GM18517 (cell line): Measurements from ENCODE around the gene HOOK2.
"Not testable (repeated sequence)": the region's sequence is repeated elsewhere in the genome, so short reads cannot be mapped to it uniquely, and the experiment has no call there.

ENCODE experiments used
- ATAC-seq: cut with Tn5 transposase; IDR thresholded peaks from one replicate; pipeline ENCODE4 v1.9.1; 2021; ENCODE audit warnings: mild to moderate bottlenecking, moderate library complexity; ENCODE audit not compliant: unreplicated experiment

HOOK2 gene

DNA sequence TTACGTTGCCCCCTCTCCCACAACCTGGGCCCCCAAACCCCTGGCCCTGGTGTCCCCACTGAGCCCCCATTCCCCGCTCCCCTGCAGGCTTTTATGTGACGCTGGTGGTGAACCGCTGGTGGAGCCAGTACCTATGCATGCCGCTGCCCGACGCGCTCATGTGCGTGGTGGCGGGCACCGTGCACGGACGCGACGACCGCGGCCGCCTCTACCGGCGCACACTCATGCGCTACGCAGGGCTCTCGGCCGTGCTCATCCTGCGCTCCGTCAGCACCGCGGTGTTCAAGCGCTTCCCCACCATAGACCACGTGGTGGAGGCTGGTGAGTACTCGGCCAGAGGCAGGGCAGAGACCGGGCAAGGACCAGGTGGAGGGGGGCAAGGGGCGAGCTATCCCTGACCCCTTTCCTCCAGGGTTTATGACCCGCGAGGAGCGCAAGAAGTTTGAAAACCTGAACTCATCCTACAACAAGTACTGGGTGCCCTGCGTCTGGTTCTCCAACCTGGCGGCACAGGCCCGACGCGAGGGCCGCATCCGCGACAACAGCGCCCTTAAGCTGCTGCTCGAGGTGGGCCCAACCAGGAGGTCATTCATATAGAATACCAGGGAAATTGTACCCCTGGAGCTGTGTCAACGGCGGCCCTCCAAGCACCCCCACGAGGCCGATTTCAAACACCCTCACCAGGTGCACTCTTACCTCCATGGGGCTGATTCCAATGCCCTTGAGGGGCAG lies 20.7 kb downstream of the HOOK2 start:
- no peak for ATAC-seq

DNA sequence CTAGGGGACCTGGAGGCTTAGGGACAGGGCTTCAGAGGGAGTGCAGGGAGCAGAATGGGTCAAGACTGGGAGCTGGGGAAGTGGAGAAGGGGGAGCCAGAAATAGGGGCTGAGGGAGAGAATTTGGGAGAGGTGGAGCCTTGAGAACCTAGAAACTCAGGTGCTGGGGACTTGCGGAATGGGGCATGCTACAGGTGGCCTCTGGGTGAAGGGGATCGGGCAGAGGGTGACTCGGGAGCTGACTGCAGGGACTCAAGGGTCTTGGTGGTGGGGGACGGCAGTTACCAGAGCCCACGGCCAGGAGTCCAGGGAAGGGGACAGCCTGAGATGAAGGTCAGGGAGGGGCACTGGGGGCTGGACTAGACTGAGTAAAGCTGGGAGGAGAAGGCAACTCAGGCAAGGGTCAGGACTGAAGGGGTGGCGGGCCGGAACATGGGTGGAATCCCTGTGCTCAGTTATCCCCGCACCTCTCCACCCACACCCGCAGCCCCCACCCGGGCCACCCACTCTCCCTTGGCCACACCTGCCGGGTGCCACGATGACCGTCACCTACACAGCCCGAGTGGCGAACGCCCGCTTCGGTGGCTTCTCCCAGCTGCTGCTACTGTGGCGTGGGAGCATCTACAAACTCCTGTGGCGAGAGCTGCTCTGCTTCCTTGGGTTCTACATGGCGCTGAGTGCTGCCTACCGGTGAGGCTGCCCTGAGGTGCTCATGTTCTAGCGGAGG lies 23.1 kb downstream of the HOOK2 start:
- ATAC-seq: no peak

DNA sequence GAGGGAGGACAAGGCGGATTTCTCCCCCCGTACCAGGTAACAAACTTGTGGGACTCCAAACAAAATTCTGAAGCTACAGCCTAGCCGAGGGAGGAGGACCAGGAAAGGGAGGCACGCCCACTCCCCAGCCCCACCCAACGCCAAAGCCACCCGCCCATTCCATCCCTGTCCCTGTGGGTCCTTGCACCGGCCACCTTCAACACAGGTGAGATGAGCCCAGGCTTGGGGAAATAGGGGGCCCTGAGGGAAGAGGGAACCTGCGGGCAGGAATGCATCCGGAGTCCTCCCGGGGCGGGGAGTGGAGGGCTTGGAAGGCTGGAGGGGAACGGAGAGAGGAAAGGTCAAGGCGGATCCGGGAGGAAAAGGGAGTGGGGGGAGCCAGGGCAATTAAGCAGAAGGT lies 23.7 kb downstream of the HOOK2 start, which contains the start of gene BEST2:
TSS of gene BEST2 (plus strand) at position 157 of the 400 bp plus-strand sequence. CDS start 802 bp downstream, outside the sequence.
- no peak for ATAC-seq

DNA sequence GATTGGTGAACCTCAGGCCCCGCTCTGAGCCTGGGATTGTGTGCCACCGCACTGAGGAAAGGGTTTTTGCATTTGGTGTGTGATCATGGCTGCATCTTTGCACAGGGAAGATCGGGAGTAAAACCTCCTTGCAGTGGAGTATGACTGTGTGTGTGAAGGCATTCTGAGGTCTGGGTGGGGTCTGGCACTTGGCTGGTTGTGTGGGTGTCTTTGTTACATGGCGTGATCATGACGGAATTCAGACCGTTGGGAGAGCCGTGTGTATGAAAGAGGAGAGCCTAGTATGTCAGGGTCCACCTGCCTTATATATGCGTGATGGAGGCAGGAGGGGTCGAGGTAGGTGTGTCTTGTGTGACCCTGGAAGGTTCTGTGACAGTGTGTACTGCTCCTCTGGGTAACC lies 24.5 kb downstream of the HOOK2 start:
- ATAC-seq: no peak

DNA sequence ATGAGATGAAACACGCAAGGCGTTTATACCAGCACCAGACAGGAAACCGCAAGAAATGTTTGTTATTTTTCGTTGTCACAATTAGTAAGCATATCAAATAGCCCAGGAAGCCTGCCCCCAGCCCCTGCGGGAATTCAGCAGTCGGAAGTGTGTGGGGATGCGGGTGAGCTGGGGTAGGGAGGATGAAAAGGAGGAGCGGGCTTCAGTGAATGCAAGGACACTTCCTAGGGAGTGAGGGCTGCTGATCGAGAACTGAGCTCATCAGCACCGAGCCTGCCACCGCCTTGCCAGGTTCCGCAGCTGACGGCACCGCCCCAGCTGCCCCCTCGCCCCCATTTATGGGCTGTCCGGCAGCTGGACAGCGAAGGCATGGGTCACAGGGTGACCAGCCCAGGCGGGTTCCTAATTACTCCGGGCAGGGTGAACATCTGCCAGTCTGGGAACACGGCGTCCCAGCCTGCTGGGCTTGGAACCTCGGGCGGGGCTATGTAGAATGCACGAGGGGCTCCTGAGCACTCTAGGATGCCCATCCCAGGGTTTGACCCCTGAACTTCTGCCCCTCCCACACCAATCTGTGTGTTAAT lies 25.3 kb downstream of the HOOK2 start:
- ATAC-seq: no peak

DNA sequence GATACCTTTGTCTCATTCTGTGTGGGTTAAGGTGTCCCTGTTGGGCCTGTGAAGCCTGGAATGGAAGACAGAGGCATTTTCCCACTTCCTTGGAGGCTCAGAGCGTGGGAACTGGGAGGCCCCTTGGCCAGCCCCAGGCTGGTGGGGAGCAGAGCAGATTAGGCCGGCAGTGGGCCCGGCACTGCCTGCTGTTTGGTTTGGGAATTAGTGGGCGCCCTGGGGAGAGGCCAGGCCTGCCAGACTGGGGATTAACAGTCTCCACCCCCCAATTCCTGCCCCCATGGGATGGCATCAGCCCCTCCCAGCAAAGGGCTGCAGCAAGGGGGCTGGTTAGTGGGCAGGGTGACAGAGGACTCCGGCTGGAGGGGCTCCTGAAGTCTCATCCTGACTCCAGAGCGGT lies 26.9 kb downstream of the HOOK2 start:
- ATAC-seq: no peak

DNA sequence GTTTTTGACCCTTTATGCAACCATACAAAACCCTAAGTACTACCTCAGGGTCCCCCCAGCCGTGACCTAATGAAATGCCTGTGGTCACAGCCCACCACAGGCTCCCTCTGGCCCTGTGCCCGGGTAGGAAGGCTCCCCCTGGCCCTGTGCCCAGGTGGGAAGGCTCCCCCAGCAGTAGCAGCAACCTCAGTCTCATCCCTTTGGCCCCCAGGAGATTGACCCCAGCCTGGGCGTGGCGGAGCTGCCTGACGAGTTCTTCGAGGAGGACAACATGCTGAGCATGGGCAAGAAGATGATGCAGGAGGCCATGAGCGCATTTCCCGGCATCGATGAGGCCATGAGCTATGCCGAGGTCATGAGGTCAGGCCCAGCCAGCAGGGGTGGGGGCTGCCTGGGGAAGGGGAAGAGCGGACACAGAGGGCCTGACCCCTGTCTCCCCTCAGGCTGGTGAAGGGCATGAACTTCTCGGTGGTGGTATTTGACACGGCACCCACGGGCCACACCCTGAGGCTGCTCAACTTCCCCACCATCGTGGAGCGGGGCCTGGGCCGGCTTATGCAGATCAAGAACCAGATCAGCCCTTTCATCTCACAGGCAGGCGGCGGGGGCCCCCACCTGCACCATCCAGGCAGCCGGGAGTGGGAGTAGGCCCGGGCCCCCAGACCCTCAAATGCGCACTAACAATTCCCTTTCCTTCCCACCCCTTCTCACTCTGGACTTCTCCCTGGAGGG lies 30.0 kb downstream of the HOOK2 start:
- ATAC-seq: no peak

DNA sequence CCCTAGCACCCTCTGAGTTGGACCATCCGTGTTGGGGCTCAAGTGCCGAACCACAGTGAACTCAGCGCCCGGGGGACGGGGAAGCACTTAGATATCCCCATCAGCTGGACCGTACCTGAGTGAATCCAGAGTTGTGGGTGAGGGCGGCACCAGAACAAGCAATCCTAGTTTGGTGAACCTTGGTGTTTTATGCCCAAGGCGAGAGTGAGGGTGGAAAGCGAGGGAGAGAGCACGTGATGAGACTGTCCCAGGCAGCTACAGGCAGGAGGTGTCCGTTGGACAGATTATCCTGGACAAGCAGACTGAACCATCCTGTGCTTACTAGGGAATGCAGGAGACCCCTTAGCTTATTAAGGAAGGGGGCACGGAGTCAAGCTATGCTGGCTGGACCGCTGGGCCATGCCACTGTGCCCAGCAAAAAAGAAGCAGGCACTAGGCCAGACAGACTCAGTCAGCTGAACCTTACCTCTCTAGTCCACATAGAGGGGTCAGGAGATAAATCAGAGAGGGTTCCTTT lies 37.5 kb downstream of the HOOK2 start:
- no peak for ATAC-seq

DNA sequence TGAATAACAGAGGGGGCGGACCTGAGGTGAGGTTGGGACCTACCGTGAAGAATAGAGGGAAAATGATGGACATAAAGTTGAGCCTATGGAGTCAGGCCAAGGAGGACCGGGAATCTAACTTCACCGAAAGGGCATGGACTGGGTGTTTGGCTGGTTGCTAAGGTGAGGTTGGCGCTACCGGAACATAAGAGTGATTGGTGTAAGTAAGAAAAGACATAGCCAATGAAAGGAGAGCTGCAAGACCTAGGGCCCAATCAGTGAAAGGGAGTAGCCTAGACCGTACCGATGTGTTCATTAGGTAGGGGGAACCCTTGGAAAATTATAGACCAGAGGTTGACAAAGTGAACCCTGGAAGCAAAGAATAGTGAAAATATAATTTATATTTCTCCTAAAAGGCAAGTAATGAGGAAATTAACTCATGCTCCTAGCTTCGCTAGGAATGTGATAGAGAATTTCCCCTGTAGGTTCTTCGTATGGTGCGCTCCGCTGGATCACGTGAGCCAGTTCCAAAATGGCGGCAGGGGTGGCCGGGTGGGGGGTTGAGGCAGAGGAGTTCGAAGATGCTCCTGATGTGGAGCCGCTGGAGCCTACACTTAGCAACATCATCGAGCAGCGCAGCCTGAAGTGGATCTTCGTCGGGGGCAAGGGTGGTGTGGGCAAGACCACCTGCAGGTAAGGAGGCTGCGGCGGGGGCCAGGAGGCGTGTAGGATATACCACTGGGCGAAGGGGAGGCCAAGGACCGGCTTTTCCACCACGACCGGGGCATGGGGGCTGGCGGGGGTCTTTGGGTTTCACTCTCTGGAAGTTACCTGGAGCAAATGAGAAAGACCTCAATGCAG lies 38.1 kb downstream of the HOOK2 start, which contains the start of gene GET3:
TSS of gene GET3 (plus strand) at position 503 of the 840 bp plus-strand sequence. CDS start at position 512, 9 bp downstream.
- peak; percentile 73 for ATAC-seq

DNA sequence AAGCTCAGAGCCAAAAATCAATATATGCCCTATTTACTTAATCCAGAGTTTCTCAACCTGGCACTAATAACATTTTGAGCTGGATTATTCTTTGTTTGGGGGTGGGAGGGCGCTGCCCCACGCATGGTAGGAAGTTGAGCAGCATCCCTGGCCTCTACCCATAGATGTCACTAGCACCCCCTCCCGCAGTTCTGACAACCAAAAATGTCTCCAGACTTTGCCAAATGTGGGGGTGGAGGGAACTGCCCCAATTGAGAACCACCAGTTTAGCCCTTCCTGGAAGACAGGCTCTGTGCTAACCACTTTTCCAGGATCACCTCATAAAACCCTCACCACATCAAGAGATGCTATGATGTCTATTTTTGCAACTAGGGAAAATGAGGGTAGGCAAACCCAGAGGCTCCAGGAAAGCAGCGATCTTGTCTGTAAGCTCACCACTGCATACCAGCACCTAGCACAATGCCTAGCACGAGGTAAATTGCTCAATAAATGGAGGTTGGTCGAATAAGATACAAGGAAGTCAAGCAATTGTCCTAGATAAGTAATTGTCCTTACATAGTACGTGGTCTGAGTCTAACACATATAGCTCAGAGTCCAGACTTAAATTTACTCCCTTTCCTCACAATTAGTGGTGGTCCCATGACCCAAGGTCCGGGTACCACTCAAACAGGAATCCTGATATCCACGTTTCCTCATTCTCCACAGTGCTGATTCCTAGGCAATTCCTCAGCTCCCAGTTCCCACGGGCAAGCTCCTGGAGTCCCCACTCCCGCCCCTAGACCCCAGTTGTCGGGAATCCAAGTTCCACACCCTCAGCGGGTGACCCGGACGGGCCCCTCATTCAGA lies 41.8 kb downstream of the HOOK2 start:
- ATAC-seq: no peak

DNA sequence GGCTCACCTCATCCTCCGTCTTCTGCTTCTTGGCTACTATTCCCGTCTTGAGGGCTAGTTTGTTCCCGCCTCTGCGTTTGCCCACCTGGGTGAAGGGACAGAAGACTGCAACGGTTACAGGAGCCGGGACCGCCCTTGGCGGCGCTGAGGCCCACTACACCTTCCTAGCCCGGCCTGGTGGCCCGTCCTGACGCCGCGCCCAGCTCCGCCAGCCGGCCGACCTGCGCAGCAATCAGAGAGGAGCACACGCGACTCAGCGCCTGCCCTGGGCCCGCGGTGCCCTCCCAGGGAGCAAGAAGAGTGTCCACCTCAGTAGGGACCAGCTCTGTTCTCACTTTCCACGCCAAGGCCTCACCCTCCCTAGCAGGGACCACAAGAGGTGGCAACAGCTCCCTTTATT lies 44.0 kb downstream of the HOOK2 start:
- no peak for ATAC-seq

DNA sequence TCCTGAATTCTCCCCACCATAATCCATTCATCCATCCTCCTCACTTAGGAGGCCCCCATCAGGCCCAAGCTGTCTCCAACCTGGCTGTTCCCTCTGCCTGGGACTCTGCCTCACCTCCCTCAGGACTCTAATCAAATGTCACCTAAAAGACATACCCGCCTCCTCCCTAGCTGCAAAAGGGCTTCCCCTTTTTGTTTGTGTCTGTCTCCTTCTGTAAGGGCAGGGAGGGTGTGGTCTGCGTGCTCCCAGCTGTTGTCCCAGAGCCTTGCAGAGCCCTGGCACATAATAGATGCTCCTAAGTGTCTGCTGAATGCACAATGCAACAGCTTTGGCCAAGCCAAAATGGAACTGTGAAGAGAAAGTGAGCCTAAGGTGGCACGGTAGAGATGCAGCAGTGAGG lies 45.3 kb downstream of the HOOK2 start:
- no peak for ATAC-seq

DNA sequence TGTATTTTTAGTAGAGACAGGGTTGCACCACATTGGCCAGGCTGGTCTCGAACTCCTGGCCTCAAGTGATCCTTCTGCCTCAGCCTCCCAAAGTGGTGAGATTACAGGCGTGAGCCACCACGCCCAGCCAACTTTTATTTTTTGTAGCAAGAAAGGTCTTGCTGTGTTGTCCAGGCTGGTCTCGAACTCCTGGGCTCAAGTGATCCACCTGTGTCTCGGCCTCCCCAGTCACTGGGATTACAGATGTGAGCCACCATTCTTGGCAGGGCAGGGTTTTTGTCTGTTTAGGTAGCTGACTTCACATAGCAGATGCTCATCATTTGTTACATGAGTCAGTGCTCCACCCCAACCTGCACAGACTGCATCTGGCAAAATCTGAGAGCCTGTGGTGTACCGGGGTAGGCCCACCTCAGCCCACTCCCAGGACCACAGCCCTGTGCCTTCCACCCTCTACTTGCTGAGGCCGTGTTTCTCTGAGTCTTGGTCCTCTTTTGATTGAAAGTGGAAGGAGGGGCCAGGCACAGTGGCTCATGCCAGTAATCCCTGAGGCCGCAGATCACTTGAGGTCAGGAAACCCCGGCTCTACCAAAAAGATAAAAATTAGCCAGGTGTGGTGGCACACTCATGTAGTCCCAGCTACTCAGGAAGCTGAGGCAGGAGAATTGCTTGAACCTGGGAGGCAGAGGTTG lies 47.5 kb downstream of the HOOK2 start:
- ATAC-seq: no peak

DNA sequence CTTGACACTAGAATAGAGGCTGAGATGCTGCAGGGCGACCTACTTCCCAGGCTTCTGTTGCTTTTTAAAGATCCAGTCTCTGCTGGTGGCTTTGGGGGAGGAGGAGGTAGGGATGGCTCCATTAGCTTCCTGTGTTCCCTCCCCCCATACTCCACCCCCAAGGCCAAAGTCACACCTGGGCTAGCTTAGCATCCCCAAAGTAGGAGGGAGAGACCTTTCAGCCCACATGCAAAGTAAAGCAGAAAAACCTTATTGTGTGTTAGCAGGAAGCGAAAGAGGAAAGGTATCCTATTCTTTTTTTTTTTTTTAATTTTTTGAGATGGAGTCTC lies 48.4 kb downstream of the HOOK2 start:
- ATAC-seq: no peak

DNA sequence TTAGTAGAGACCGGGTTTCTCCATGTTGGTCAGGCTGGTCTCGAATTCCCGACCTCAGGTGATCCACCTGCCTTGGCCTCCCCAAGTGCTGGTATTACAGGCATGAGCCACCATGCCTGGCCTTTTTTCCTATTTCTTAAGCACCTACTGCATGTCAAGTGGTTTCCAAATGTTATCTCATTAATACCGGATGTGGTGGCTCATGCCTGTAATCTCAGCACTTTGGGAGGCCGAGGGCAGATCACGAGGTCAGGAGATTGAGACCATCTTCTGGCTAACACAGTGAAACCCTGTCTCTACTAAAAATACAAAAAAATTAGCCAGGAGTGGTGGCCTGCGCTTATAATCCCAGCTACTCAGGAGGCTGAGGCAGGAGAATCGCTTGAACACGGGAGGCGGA lies 49.7 kb downstream of the HOOK2 start:
- ATAC-seq: not testable (repeated sequence)

DNA sequence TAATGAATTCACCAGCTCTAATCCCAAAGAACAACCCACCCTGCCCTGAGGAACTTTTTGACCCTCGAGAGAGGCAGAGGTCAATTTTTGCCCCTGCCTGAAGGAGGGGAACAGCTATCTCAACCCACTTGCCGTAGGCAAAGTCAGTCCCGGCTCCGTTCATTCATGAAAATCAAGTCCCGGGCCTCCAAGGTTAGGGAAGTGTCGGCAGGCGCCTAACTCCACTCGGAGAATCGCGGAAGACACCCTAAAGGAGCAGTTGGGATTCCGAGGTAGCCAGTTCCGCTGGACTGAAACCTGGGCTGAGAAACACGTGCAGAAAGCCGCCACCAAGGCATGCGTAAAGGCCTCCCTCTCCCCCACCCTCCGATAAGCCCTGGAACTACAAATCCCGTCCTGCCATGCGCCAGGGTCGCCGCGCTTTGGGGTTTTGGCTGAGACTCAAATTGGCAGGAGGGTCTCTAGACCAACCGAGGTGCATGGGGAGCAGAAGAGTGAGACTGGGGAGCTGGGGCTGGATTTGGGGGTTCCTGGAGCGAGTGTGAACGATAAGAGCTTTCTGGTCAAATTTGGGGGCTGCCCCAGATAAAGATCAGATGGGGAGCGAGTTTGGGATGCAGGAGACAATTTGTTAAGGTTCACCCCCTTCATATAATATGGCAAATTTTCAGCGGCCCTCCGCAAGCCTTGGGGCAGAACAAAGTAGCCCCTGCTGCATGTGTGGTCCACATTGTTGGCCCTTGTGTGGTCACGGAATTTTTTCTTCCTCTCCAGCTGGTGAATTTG lies 51.5 kb downstream of the HOOK2 start, which contains the start of gene TNPO2:
TSS of gene TNPO2 (minus strand) at position 292 of the 786 bp plus-strand sequence. CDS start 2,955 bp downstream, outside the sequence.
- no peak for ATAC-seq

DNA sequence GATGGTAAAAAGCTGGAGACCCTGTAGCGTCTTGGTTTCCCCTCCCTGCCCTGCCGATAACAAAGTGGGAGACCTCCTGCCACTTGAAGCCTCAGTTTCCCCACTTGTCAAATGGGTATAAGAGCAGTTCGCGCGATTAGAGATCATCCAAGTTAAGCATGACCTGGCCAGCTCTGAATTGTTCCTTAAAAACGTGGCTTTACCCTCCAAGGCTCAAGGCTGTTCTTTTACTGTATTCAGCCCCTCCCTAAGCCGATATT lies 52.0 kb downstream of the HOOK2 start:
- no peak for ATAC-seq
